DND-41 (cell line): ENCODE measurements around the gene TBX2.

ENCODE experiments used
- ATAC-seq: fragments of 200-7000 bp; cut with Tn5 transposase; 3 replicates; pipeline ENCODE4 v1.9.1; 2021; ENCODE audit warnings: low read depth; ENCODE audit not compliant: insufficient read depth
- DNase-seq: peaks from one replicate; pipeline ENCODE4 v3.0.0-alpha.2; 2020
- H2AFZ ChIP-seq: 2 replicates; pipeline ENCODE4 v1.6.0; 2012; ENCODE audit warnings: low read depth, low read length
- H3K27ac ChIP-seq: 2 replicates; pipeline ENCODE4 v1.5.1; 2012; ENCODE audit warnings: low read length, inconsistent platforms
- H3K27me3 ChIP-seq: fragments of 200-600 bp; sonication (generic); 2 replicates; pipeline ENCODE4 v1.6.0; 2012; ENCODE audit warnings: low read length, mild to moderate bottlenecking, inconsistent platforms; ENCODE audit not compliant: insufficient read depth, poor library complexity
- H3K36me3 ChIP-seq: 2 replicates; pipeline ENCODE4 v1.5.1; 2012; ENCODE audit warnings: low read length, inconsistent platforms; ENCODE audit not compliant: insufficient read depth
- H3K4me1 ChIP-seq: 2 replicates; pipeline ENCODE4 v1.5.1; 2012; ENCODE audit warnings: mild to moderate bottlenecking, low read length; ENCODE audit not compliant: insufficient read depth
- H3K4me2 ChIP-seq: 2 replicates; pipeline ENCODE4 v1.6.0; 2012; ENCODE audit warnings: mild to moderate bottlenecking, moderate library complexity, low read length, inconsistent platforms; ENCODE audit not compliant: insufficient read depth
- H3K4me3 ChIP-seq, 2 experiments: fragments of 200-600 bp in 1 of 2; shearing (Covaris generic) in 1 of 2; 2 replicates each; pipeline ENCODE4 v1.5.1; 2012 to 2016; ENCODE audit warnings: inconsistent platforms in 2 of 2, low read length in 2 of 2, mild to moderate bottlenecking in 2 of 2, low read depth in 1 of 2, moderate library complexity in 1 of 2
- H3K79me2 ChIP-seq: 2 replicates; pipeline ENCODE4 v1.6.0; 2012; ENCODE audit warnings: low read length, inconsistent platforms; ENCODE audit not compliant: insufficient read depth
- H3K9ac ChIP-seq: 2 replicates; pipeline ENCODE4 v1.6.0; 2012; ENCODE audit warnings: low read depth, mild to moderate bottlenecking, inconsistent platforms, low read length, moderate library complexity
- H3K9me3 ChIP-seq: 2 replicates; pipeline ENCODE4 v1.5.1; 2012; ENCODE audit warnings: low read length, moderate library complexity, mild to moderate bottlenecking, inconsistent platforms; ENCODE audit not compliant: insufficient read depth, severe bottlenecking
- H4K20me1 ChIP-seq: 2 replicates; pipeline ENCODE4 v1.6.0; 2012; ENCODE audit warnings: low read length; ENCODE audit not compliant: insufficient read depth
- CTCF ChIP-seq: IDR thresholded peaks from 2 replicates; pipeline ENCODE4 v1.5.1; 2012; ENCODE audit warnings: borderline replicate concordance, low read length, moderate library complexity, mild to moderate bottlenecking; ENCODE audit not compliant: poor library complexity, severe bottlenecking; ENCODE audit errors: extremely low read depth
- EZH2 ChIP-seq: IDR thresholded peaks from 3 replicates; pipeline ENCODE4 v1.6.1; 2012; ENCODE audit warnings: borderline replicate concordance, low read depth, mild to moderate bottlenecking, moderate library complexity, low read length, inconsistent platforms; ENCODE audit not compliant: severe bottlenecking

TBX2 gene

GRCh38 chr17:61369751-61370150 is 29.9 kb upstream of the TBX2 start:
- H3K4me1 ChIP-seq = no peaks in the 10 kb centered on the region

GRCh38 chr17:61371179-61371578 is 28.5 kb upstream of the TBX2 start:
- no peaks in the 10 kb centered on the region for H3K4me1 ChIP-seq
- no peaks in the 10 kb centered on the region for H3K27me3 ChIP-seq
- H4K20me1 ChIP-seq = no peaks in the 10 kb centered on the region
- H3K9ac ChIP-seq = no peak overlapping the region
- TF ChIP-seq EZH2 (no peak), CTCF (no peak)
- DNase-seq (no peak), ATAC-seq (no peak)
- H3K27ac ChIP-seq = no peak overlapping the region
- H3K9me3 ChIP-seq = no peaks in the 10 kb centered on the region
- no peaks in the 10 kb centered on the region for H3K36me3 ChIP-seq
- H3K4me3 ChIP-seq = no peak overlapping the region
- H3K4me2 ChIP-seq = no peak overlapping the region
- H3K79me2 ChIP-seq = no peaks in the 10 kb centered on the region
- H2AFZ ChIP-seq = no peak overlapping the region

More at GRCh38 chr17:61369751-61370150, 29.9 kb upstream of the TBX2 start:
- Histone ChIP-seq H3K36me3 (no peaks in the 10 kb centered on the region), H3K79me2 (no peaks in the 10 kb centered on the region), H3K27ac (no peak overlapping the region), H2AFZ (no peak overlapping the region), H4K20me1 (no peaks in the 10 kb centered on the region), H3K9ac (no peak overlapping the region), H3K4me3 (no peak overlapping the region), H3K9me3 (no peaks in the 10 kb centered on the region), H3K27me3 (no peaks in the 10 kb centered on the region), H3K4me2 (no peak overlapping the region)
- DNase-seq (no peak), ATAC-seq (no peak)
- TF ChIP-seq CTCF = no peak
- no peak for TF ChIP-seq EZH2

GRCh38 chr17:61371606-61372005 is 28.0 kb upstream of the TBX2 start:
- Histone ChIP-seq H3K4me2 (no peak overlapping the region), H3K4me3 (no peak overlapping the region), H4K20me1 (no peaks in the 10 kb centered on the region), H3K27me3 (no peaks in the 10 kb centered on the region), H3K4me1 (no peaks in the 10 kb centered on the region), H3K79me2 (no peaks in the 10 kb centered on the region), H3K36me3 (no peaks in the 10 kb centered on the region), H3K27ac (no peak overlapping the region), H3K9ac (no peak overlapping the region), H3K9me3 (no peaks in the 10 kb centered on the region), H2AFZ (no peak overlapping the region)
- no peak for ATAC-seq
- TF ChIP-seq CTCF = no peak
- no peak for TF ChIP-seq EZH2
- DNase-seq = no peak

GRCh38 chr17:61372436-61372835 is 27.2 kb upstream of the TBX2 start:
- H3K9me3 ChIP-seq = no peaks in the 10 kb centered on the region
- no peak for ATAC-seq
- H2AFZ ChIP-seq = no peak overlapping the region
- no peak overlapping the region for H3K4me2 ChIP-seq
- H3K79me2 ChIP-seq = no peaks in the 10 kb centered on the region
- no peaks in the 10 kb centered on the region for H4K20me1 ChIP-seq
- no peak for TF ChIP-seq EZH2
- TF ChIP-seq CTCF = no peak
- DNase-seq = no peak
- H3K4me1 ChIP-seq = no peaks in the 10 kb centered on the region
- H3K36me3 ChIP-seq = no peaks in the 10 kb centered on the region
- H3K27me3 ChIP-seq = no peaks in the 10 kb centered on the region
- no peak overlapping the region for H3K27ac ChIP-seq
- H3K4me3 ChIP-seq = no peak overlapping the region
- H3K9ac ChIP-seq = no peak overlapping the region
